GM08714 (cell line): ENCODE data around the gene IER3IP1.
"Not testable (repeated sequence)": the region's sequence is repeated elsewhere in the genome, so short reads cannot be mapped to it uniquely, and the experiment has no call there.

ENCODE experiments used
- H3K4me3 ChIP-seq: fragments of 200-500 bp; sonication (Bioruptor generic); 2 replicates; pipeline ENCODE4 v1.5.1; 2014; ENCODE audit warnings: mild to moderate bottlenecking, low read length, inconsistent platforms
- ZNF274 ChIP-seq: IDR thresholded peaks from 2 replicates; pipeline ENCODE4 v1.6.1; 2012; ENCODE audit warnings: mild to moderate bottlenecking, low read depth, low read length

The IER3IP1 gene

DNA sequence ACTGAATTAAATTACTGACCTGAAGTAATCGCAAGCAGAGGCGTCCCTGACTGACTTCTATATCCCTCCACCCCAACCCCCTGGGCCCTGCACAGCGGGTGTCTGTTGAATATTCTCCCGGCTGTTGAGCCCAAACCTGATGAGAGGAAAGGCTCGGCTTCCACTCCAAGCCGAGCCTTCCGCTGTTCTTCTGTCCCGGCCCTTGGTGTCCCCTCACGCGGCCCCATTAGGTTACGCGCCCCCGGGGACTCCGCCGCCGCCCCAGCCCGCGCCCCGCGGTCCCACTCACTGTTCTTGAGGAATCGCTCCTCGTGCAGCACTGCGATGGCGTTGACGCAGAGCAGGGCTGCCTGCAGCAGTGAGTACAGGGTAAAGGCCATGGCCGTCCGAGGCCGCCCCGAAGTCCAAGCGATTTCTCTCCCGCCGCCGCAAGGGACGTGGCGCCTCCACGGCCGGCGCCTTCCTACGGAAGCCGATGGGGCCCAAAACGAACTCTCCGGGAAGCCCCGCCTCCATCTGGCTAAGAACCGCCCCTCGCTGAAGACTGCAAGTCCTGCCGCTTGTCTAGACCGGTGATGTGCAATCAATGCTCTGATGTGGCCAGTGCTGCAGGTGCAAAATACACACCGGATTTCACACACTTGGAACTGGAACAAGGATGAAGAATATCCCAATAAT, at the start of gene IER3IP1:
IER3IP1 (minus strand) TSS at position 467 of the 678 bp plus-strand sequence; CDS start at position 380, 87 bp downstream.
- peak within 1 kb of the TSS; percentile 79 for H3K4me3 ChIP-seq
- no peak for TF ChIP-seq ZNF274

DNA sequence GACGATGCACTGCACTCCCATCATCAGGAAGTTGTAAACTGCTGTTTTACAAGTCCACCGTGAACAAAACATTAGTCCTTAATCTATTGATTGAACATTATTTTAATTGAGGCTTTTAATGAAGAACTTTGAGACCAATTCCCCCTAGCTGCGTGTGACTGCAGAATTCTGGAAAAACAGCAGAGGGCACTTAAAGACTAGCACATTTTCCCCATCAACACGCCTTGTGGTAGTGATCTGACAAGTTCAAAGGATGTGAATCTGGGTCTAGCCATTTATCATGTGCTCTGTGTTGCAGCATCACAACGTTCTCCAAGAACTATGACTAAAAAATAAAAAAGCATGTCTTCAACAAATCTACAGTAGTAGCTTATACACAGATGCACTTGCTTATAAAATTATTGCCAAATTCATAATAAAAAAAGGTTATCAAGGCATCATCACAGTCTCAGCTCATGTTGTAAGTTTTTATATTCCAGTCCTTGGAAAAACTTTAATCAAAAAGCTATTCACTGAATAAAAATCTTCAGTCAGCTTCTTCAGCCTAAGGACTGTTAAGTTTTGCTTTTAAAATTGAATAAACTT, 39.5 kb upstream of the IER3IP1 start:
- TF ChIP-seq ZNF274, result no peak
- no peak overlapping the region for H3K4me3 ChIP-seq

GRCh38 chr18:47209171-47209570, 33.0 kb upstream of the IER3IP1 start:
- no peak overlapping the region for H3K4me3 ChIP-seq
- no peak for TF ChIP-seq ZNF274

DNA sequence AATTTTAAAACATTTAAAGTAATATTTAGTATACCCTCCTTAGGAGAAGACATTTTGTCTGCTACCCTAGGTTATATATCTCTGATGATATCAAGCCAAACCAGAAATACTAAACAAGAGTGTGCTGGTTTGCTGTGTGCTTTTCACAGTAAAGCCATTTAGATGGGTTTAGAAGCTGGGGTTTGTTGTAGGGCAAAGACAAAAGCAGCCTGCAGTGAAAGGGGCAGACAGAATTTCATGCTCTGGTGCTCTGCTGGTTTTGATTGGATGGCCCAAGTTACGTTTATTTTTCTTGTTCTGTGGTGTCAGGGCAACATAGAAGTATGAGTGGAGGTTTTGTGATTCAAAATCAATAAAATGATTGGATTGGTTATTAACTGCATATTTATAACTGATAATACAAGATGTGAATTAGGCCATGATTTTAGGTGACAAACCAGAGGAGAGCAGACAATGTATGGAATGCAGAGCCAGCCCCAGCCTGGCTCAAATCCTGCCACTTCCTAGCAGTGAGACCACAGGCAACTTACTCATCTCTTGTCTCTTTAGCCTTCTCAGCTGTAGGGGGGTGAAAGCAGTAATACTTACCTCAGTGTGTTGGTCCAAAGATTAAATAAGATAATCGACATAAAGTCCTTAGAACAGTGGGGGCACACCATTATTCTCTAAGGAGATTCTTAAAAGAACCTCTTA, 30.9 kb upstream of the IER3IP1 start:
- no peak overlapping the region for H3K4me3 ChIP-seq
- no peak for TF ChIP-seq ZNF274

DNA sequence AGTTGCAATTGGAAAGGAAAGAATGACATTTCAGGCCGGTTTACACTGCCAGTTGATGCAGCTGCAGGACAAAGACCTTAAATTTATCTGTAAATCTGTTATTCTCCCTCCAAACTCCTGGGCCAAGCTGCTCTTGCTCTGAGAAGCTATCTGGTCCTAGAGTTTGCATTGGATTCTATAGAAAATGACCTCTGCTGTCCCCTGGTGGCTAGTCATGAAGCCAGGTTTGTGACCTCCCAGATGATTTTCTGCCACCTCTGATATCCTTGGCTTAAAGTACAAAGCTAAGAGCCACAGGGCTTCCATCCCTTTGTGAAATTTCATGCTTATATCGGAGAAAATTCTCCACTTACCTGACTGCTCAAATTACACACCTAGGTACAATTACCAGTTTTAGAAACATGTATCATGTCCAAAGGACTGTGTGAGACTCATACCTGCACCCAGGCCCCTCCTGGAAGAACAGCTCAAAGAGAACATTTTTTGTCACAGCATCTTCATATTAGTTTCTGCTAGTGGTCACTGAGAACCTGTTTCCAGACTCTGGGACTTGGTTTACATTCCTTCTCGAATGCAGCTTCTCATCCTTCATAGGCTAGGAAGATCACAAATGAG, 28.9 kb upstream of the IER3IP1 start:
- no peak for TF ChIP-seq ZNF274
- no peak overlapping the region for H3K4me3 ChIP-seq

GRCh38 chr18:47203626-47204464, 27.7 kb upstream of the IER3IP1 start:
- no peak for TF ChIP-seq ZNF274
- no peak overlapping the region for H3K4me3 ChIP-seq

DNA sequence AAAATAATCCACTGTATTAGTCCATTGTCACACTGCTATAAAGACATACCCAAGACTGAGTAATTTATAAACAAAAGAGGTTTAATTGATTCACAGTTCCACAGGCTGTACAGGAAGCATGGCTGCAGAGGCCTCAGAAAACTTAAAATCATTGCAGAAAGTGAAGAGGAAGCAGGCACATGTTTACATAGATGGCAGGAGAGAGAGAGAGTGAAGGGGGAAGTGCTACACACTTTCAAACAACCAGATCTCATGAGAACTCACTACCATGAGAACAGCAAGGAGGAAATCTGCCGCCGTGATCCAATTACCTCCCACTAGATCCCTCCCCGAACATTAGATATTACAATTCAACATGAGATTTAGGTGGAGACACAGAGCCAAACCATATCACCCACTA, 19.8 kb upstream of the IER3IP1 start:
- not testable (repeated sequence) for H3K4me3 ChIP-seq

DNA sequence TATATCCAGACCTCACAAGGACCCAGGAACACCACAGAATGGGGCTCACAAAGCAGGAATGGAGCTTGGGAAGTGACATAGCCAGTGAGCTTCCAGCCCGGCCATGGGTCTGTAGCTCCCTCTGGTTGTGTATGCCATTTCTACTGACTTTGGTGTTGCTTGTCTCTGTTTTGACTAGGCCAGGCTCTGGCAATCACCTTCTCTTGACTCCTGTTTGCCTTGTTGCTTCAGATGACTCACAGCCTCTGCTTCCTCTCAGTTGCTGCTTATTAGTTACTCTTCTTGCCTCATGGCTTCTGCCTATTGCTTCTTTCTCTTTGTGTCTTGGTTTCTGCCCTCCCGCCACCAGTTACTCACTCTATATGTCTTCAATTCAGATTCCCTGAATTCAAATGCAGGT, 15.8 kb upstream of the IER3IP1 start:
- no peak overlapping the region for H3K4me3 ChIP-seq
- TF ChIP-seq ZNF274, result no peak

- TF ChIP-seq ZNF274, result no peak
- H3K4me3 ChIP-seq, result no peak overlapping the region
These were observed 11.6 kb upstream of the IER3IP1 start for GRCh38 chr18:47187721-47188120.

GRCh38 chr18:47184419-47185050, 8.4 kb upstream of the IER3IP1 start:
- H3K4me3 ChIP-seq, result no peak overlapping the region
- no peak for TF ChIP-seq ZNF274

- H3K4me3 ChIP-seq, result not testable (repeated sequence)
These were observed 6.0 kb upstream of the IER3IP1 start for GRCh38 chr18:47182156-47182555.

GRCh38 chr18:47180765-47181164, 4.6 kb upstream of the IER3IP1 start:
- no peak overlapping the region for H3K4me3 ChIP-seq
- TF ChIP-seq ZNF274, result no peak

DNA sequence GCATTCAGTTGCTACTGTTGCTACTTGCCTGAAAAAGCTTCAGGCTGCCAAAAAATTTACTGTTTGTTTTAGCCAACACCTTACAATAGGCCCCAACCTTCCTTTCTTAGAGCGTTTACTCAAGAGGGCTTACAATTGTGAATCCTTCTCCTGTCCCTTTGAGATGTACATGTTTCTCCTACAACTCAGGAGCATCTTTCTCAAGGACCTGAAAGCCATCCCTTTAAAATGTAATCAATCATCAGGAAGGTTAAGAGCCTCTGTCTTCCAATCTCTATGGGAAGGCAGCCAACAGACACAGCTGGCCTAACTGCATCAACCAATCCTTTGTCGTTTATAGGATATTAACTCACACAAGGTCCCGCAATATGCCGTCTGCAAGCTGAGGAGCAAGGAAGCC, 3.4 kb upstream of the IER3IP1 start:
- TF ChIP-seq ZNF274, result no peak

More for the DNA sequence above, 3.4 kb upstream of the IER3IP1 start:
- H3K4me3 ChIP-seq, result no peak overlapping the region
